GM12801 (cell line): ENCODE data around the gene CYB5R2.

Experiments used
- TF ChIP-seq, protein P1 (sequence below): IDR thresholded peaks from one replicate; pipeline ENCODE4 v1.5.1; 2011; ENCODE audit warnings: control low read depth; ENCODE audit not compliant: insufficient read length; ENCODE audit errors: extremely low read depth

The CYB5R2 gene

DNA sequence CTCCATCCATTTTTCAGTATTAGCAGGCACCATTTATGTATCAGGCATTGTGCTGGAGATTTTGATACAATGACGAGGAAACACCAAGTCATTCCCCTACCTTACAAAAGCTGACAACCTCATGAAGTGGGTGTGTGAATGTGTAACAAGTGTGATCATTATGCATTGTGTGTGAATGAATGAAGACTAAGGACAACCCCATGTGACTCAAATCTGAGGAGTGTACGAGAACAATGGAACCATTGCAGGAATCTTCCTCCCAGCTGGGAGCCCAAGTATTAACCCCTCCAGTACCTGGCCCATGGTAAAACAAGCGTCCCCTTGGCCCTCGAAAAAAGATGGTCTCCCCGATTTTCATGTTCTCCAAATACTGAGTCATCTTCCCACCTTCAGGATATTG, 4.4 kb downstream of the CYB5R2 start:
- TF ChIP-seq, protein P1, sequence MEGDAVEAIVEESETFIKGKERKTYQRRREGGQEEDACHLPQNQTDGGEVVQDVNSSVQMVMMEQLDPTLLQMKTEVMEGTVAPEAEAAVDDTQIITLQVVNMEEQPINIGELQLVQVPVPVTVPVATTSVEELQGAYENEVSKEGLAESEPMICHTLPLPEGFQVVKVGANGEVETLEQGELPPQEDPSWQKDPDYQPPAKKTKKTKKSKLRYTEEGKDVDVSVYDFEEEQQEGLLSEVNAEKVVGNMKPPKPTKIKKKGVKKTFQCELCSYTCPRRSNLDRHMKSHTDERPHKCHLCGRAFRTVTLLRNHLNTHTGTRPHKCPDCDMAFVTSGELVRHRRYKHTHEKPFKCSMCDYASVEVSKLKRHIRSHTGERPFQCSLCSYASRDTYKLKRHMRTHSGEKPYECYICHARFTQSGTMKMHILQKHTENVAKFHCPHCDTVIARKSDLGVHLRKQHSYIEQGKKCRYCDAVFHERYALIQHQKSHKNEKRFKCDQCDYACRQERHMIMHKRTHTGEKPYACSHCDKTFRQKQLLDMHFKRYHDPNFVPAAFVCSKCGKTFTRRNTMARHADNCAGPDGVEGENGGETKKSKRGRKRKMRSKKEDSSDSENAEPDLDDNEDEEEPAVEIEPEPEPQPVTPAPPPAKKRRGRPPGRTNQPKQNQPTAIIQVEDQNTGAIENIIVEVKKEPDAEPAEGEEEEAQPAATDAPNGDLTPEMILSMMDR: no peak

DNA sequence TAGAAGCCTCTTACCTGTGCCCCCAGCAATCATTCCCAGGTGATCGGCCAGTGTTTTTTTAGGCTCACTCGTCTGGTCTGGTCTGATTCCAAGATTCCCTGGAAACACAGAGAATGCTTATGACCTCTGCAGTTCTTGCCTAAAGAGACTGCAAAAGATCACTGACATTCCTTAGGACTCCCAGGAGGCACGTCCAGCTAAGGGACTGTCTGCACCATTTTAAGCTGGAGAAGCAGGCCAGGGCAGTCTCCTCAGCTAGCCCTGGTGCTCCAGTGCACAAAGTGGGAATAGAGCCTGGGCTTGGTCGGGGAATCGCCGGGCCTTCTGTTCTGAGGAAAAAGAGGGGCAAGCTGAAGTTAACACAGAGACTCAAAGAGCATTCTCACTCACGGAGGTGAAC, 4.8 kb downstream of the CYB5R2 start:
- TF ChIP-seq, protein P1: no peak

DNA sequence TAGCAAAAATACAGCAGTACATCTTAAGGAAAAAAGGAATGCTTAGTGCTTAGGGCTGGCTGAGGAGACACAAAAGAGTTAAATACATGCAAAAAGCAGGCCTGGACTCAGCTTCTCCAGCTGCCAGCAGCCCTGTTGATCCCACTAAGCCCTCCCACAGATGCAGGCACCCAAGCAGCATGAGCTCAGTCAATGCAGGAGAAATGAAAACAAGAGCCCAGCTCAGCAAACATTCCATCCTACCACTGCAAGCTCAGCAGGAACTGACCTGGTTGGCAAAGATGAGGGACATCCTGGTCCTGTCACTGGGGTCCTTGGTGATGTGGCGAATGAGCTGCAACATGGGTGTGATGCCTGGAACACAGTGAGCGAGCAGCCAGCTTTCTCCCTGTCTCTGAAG, 5.8 kb downstream of the CYB5R2 start:
- TF ChIP-seq, protein P1: no peak

DNA sequence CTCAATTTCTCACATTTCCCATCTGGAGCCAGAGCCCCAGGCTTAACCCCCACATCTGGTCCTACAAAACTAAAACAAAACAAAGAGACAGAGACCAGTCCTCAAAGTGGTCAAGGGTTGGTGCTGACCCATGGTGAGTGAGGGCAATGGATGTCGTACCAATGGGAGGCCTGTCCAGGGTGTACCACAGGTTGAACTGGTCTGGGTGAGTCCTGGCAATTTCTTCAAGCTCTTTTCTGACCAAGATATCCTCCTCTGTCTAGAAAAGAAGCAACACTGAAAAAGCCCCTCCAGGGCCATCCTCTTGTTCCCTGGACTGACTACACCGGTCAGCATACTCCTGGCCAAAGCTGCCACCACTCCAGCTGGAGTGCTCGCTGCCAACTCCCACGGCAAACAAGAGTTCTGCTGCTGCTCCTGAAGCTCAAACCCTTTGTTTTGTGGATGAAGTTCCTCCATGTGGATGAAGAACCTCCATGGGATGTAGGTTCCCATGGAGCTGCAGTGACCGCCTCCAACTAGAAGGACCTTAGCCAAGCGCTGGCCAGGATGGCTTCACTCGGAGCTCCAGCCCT, 6.9 kb downstream of the CYB5R2 start:
- TF ChIP-seq, protein P1: no peak

DNA sequence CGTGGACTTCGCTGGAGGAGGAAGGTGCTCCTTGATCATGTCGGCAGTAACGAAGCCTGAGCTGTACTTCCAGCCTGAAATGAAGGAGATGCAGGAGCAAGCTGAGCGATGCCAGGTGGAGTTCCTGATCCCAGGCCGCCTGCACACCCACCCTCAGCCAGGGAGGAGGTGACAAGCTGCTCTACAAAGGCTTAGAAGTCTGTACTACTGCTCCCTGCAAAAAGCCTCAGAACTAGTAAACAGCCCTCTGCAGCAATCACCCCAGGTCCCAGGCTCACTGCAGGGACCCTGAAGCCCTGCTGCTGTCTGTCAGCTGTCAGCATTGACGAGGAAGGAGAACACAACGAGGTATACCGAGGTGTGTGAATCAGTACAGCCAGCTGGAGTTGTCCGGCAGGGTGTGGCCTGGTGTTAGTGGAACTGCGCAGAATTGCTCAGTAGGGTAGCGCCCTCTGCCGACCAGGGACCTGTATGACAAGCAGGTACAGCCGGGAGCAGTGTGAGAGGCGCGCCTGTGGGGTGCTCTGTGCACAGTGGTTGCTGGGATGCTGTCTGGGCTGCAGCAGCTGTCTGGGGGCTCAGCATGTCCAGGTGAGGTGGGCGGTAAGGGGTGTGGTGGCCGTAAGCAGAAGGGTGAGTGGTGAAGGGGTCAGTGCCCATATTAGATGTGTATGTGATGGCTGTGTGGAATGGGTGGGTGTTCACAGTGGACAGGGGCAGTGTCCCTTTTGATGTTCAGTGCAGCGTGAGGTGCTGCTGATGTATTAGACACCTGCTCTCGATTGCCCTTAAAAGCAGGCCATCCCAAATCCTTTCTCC, 7.6 kb downstream of the CYB5R2 start:
- TF ChIP-seq, protein P1: no peak

DNA sequence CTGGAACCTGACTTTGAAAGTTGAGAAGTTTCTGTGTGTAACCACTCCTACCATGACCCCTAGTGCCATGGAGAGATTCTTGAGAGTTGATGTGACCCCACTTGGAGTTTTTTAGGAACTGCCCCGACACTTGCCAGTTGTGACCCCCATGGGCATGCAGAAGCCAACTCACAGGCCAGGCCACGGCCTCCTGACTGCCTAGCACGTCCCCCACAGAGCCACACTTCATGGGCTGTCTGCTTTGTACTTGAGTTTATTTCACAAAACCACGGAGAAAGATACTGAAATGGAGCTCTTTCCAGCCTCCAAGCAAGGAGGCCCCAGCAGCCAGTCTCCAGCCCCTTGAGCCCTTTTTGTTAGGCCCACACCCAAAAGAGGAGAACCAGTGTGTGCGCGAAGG, 8.4 kb downstream of the CYB5R2 start:
- TF ChIP-seq, protein P1: no peak

DNA sequence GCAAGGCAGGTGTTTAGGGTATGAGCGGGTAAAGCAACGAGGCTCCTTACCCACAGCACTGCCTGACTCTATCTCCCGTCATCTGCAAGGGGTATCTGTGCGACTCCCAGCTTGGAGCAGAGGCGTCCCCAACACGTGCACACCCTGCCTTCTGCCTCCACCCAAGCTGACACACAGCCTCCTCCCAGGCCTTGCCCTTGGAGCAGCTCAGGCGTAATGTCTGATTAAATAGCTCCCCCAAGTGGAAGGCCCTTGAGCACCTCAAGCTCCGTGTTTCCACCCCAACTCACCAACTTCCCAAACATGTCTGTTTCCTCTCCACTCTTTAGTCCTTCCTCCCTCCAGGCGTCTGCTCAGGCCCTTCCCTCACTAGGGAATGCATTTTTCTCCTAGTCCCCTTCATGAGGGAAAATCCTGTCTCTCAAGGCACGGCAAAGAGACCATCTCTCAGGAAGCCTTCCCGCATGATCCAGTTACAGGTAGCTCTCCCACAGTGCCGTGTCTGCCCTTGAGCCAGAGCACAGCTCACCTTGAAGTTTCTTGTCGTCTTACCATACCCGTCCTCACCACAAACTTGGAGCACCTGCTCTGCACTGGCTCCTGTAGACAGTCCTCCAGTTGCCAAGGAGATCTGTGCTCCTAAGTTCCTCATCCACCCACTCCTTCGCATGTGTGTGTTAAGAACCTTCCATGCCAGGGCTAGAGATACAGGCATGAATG, 15.8 kb downstream of the CYB5R2 start:
- TF ChIP-seq, protein P1: no peak
